Umbilical cord (tissue), 2 donors: ENCODE results near the gene ACOT4. TPM values are rescaled to one million over a fixed set of nuclear protein-coding genes. Genes with fewer than 3 reads are reported as not detected.
"Not testable (repeated sequence)": the region's sequence is repeated elsewhere in the genome, so short reads cannot be mapped to it uniquely, and the experiment has no call there.

Experiments used
- DNase-seq: peaks from one replicate; pipeline ENCODE4 v3.0.0-alpha.2; 2015; ENCODE audit warnings: low spot score
- total RNA-seq: library from RNA; depleted of rRNA; stranded (reverse); fragments of >200 nt; gene quantifications from one replicate; pipeline ENCODE4 v1.2.3, GENCODE V29; 2014; ENCODE audit warnings: low replicate concordance; ENCODE audit not compliant: insufficient read depth

The ACOT4 gene
- total RNA-seq, 1 donor from 2014 or later = 4.3 TPM

GRCh38 chr14:73576391-73576790, 15.3 kb upstream of the ACOT4 start:
- DNase-seq = no peak

GRCh38 chr14:73577214-73577613, 14.5 kb upstream of the ACOT4 start:
- DNase-seq = not testable (repeated sequence)

- DNase-seq = not testable (repeated sequence)
Measured at GRCh38 chr14:73582102-73582979, 9.3 kb upstream of the ACOT4 start.

- DNase-seq = no peak
Measured at GRCh38 chr14:73588695-73589094, 3.0 kb upstream of the ACOT4 start.

- DNase-seq = no peak
Measured at GRCh38 chr14:73589116-73589515, 2.6 kb upstream of the ACOT4 start.

GRCh38 chr14:73590673-73591004, 1.0 kb upstream of the ACOT4 start:
- not testable (repeated sequence) for DNase-seq

GRCh38 chr14:73594491-73594890, 2.8 kb downstream of the ACOT4 start:
- DNase-seq = no peak

GRCh38 chr14:73599499-73599898, 7.8 kb downstream of the ACOT4 start:
- no peak for DNase-seq

- DNase-seq = no peak
Measured at GRCh38 chr14:73602994-73603393, 11.3 kb downstream of the ACOT4 start.

GRCh38 chr14:73606271-73606670, 14.6 kb downstream of the ACOT4 start:
- no peak for DNase-seq

GRCh38 chr14:73607241-73607640, 15.6 kb downstream of the ACOT4 start:
- DNase-seq = no peak

- no peak for DNase-seq
Measured at GRCh38 chr14:73610687-73611086, 19.0 kb downstream of the ACOT4 start.

- peak; percentile 86 for DNase-seq
Measured at GRCh38 chr14:73612339-73613045, 20.8 kb downstream of the ACOT4 start, which contains the start of gene ACOT6. Gene ACOT6 (plus strand): TSS chr14:73612517. CDS start chr14:73612572, 55 bp downstream.

GRCh38 chr14:73613046-73613383, 21.3 kb downstream of the ACOT4 start:
- DNase-seq = no peak

GRCh38 chr14:73613419-73613963, 21.8 kb downstream of the ACOT4 start:
- no peak for DNase-seq

GRCh38 chr14:73616831-73617230, 25.2 kb downstream of the ACOT4 start:
- no peak for DNase-seq

GRCh38 chr14:73619524-73619923, 27.9 kb downstream of the ACOT4 start:
- DNase-seq = no peak

GRCh38 chr14:73620268-73620667, 28.6 kb downstream of the ACOT4 start:
- no peak for DNase-seq

GRCh38 chr14:73623504-73624054, 31.9 kb downstream of the ACOT4 start:
- DNase-seq = no peak

GRCh38 chr14:73625706-73626105, 34.0 kb downstream of the ACOT4 start:
- DNase-seq = no peak

GRCh38 chr14:73627151-73627558, 35.5 kb downstream of the ACOT4 start:
- DNase-seq = no peak

GRCh38 chr14:73630009-73630780, 38.5 kb downstream of the ACOT4 start:
- peak; percentile 51 for DNase-seq
